K562 treated with DMSO at 1 percent for 24 hours (cell line): ENCODE data around the gene SUPT16H. TPM values are rescaled to one million over a fixed set of nuclear protein-coding genes. Genes with fewer than 3 reads are reported as not detected.

ENCODE experiments used
- total RNA-seq: library from RNA; unstranded; fragments of 300-600 nt; gene quantifications from 2 replicates; pipeline ENCODE4 v1.2.3, GENCODE V29; 2022; ENCODE audit warnings: low read depth; ENCODE audit not compliant: insufficient read depth

SUPT16H gene
- total RNA-seq: 36.5 and 41.5 TPM in 2 replicates

DNA sequence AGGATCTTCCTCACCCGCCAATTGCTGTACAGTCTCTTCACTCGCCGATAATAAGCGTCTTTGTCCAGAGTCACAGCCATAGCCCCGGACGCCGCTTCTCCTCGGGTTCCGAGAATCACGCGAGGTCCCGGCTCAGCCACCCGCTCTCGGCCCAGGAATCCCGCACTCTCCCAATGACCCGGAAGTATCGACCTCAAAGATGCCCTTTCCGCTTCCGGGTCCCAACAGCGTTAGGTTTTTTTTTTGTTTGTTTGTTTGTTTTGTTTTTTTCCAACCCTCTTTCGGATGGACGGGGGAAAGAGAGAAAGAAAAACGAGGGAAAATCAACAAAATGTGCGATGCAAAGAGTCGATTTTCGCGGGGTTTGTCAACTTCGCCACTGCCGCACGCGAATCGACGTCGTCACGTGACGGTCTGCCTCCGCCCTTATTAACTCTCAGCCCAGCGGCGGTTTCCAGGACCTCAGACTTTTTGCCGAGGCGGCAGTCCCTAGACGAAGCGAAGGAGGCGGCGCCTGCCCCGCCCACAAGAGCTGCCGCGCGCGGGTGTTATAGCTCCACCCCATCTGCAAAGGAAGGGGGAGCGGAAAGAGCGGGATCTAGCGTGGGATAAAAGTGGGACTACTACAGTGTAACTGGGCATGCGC is at the start of gene SUPT16H:
Gene SUPT16H, minus strand, starts transcription at position 172 of the 646 bp plus-strand sequence. Its CDS starts 92 bp downstream, at position 80.

Other genes with a start within 250 kb of the SUPT16H start
- not detected in 2 replicates for gene OR5AU1, start 228.0 kb downstream of the SUPT16H start, total RNA-seq
- 425 and 459 TPM in 2 replicates for gene HNRNPC, start 114.6 kb downstream of the SUPT16H start, total RNA-seq
- gene RPGRIP1, start 103.9 kb downstream of the SUPT16H start, total RNA-seq: 0.76 and 5.4 TPM in 2 replicates
- 38.0 and 43.2 TPM in 2 replicates for gene CHD8, start 72.1 kb upstream of the SUPT16H start, total RNA-seq
- 9.7 and 9.8 TPM in 2 replicates for gene RAB2B, start 92.9 kb upstream of the SUPT16H start, total RNA-seq
- gene TOX4, start 93.2 kb upstream of the SUPT16H start, total RNA-seq: 25.3 and 26.5 TPM in 2 replicates
- gene METTL3, start 127.3 kb upstream of the SUPT16H start, total RNA-seq: 31.5 and 32.4 TPM in 2 replicates
- 23.8 and 27.0 TPM in 2 replicates for gene SALL2, start 142.3 kb upstream of the SUPT16H start, total RNA-seq
- gene OR10G3, start 196.1 kb upstream of the SUPT16H start, total RNA-seq: not detected in 2 replicates